Endothelial cell of umbilical vein (primary cell): Measurements from ENCODE around the gene ASB6. TPM values are rescaled to one million over a fixed set of nuclear protein-coding genes. Genes with fewer than 3 reads are reported as not detected.

ENCODE experiments used
- BruUV-seq: library from RNA; stranded (reverse); fragments of 400-500 nt; replicated peaks from 2 replicates; lab custom pipeline; 2021; lab: Mats Ljungman, UMichigan
- CTCF ChIA-PET: fragments of 300-600, 350-600 bp; sonication (Branson Sonifier 250); formaldehyde crosslinking; loops from one replicate; lab custom pipeline; 2021; ENCODE audit warnings: antibody characterized with exemption, inconsistent platforms; lab: Charles Lee
- POLR2A ChIA-PET: fragments of 300-600, 350-600 bp; sonication (Branson Sonifier 250); formaldehyde crosslinking; loops from one replicate; lab custom pipeline; 2021; ENCODE audit warnings: antibody characterized with exemption, inconsistent platforms; lab: Charles Lee
- DNase-seq: peaks from one replicate; pipeline ENCODE4 v3.0.0-alpha.2; 2011; ENCODE audit warnings: low read depth, low spot score
- FAIRE-seq: peaks from 2 replicates; lab custom pipeline; 2011; peaks lifted over from hg19 to GRCh38; lab: Jason Lieb, UNC
- H2AFZ ChIP-seq: 2 replicates; pipeline ENCODE4 v1.6.0; 2012; ENCODE audit warnings: low read depth, low read length, control low read depth, inconsistent platforms
- H3K27ac ChIP-seq: 2 replicates; pipeline ENCODE4 v1.5.1; 2011; ENCODE audit warnings: low read depth, mild to moderate bottlenecking, control low read depth, low read length, moderate library complexity; ENCODE audit not compliant: insufficient read depth
- H3K27me3 ChIP-seq, 2 experiments: 2 replicates each; pipeline versions ENCODE4 v1.6.0 to v1.6.1; 2011; ENCODE audit warnings: low read length in 2 of 2, mixed read lengths in 1 of 2; ENCODE audit not compliant: control insufficient read depth in 2 of 2, insufficient read depth in 2 of 2
- H3K36me3 ChIP-seq, 2 experiments: 2 replicates in 1 of 2; 3 replicates in 1 of 2; pipeline ENCODE4 v1.5.1; 2011; ENCODE audit warnings: low read length in 2 of 2, mild to moderate bottlenecking in 1 of 2, moderate library complexity in 1 of 2; ENCODE audit not compliant: control insufficient read depth in 2 of 2, insufficient read depth in 2 of 2; ENCODE audit errors: extremely low read depth in 1 of 2
- H3K4me1 ChIP-seq: 3 replicates; pipeline ENCODE4 v1.5.1; 2011; ENCODE audit warnings: mild to moderate bottlenecking, low read length; ENCODE audit not compliant: control insufficient read depth, insufficient read depth; ENCODE audit errors: extremely low read depth
- H3K4me2 ChIP-seq: 2 replicates; pipeline ENCODE4 v1.6.1; 2011; ENCODE audit warnings: low read length, control low read depth, mixed read lengths; ENCODE audit not compliant: insufficient read depth
- H3K4me3 ChIP-seq, 3 experiments: fragments of 200-600 bp in 1 of 3; sonication (generic), shearing (Covaris generic) in 1 of 3; replicated peaks in 1 of 3; 2 replicates each; pipeline ENCODE4 v1.5.1; 2011 to 2016; ENCODE audit warnings: control low read depth in 3 of 3, low read length in 3 of 3, mild to moderate bottlenecking in 2 of 3, inconsistent platforms in 1 of 3, low read depth in 1 of 3, moderate library complexity in 1 of 3; ENCODE audit not compliant: insufficient read depth in 1 of 3
- H3K79me2 ChIP-seq: 2 replicates; pipeline ENCODE4 v1.6.0; 2012; ENCODE audit warnings: low read length, inconsistent platforms; ENCODE audit not compliant: control insufficient read depth, insufficient read depth
- H3K9ac ChIP-seq: replicated peaks from 2 replicates; pipeline ENCODE3; 2011; ENCODE audit warnings: low read length, control low read depth; ENCODE audit not compliant: insufficient read depth; ENCODE audit errors: extremely low read depth
- H3K9me1 ChIP-seq: replicated peaks from 3 replicates; pipeline ENCODE4 v1.6.0; 2011; ENCODE audit warnings: mild to moderate bottlenecking, low read length; ENCODE audit not compliant: control insufficient read depth, insufficient read depth; ENCODE audit errors: extremely low read depth
- H3K9me3 ChIP-seq: replicated peaks from 2 replicates; pipeline ENCODE4 v1.5.1; 2012; ENCODE audit warnings: low read length, inconsistent platforms; ENCODE audit not compliant: control insufficient read depth, insufficient read depth
- H4K20me1 ChIP-seq: replicated peaks from 2 replicates; pipeline ENCODE3; 2011; ENCODE audit warnings: mild to moderate bottlenecking, low read length; ENCODE audit not compliant: control insufficient read depth, insufficient read depth; ENCODE audit errors: extremely low read depth
- CTCF ChIP-seq, 2 donors: IDR thresholded peaks; 1 replicate in 1 of 2; 2 replicates in 1 of 2; pipeline ENCODE4 v1.5.1; 2011; ENCODE audit warnings: low read length in 2 of 2, mild to moderate bottlenecking in 2 of 2, moderate library complexity in 2 of 2, control low read depth in 1 of 2, inconsistent platforms in 1 of 2, low read depth in 1 of 2; ENCODE audit not compliant: insufficient read depth in 1 of 2; ENCODE audit errors: extremely low read depth in 1 of 2
- EZH2 ChIP-seq: IDR thresholded peaks from 2 replicates; pipeline ENCODE4 v1.6.1; 2012; ENCODE audit warnings: borderline replicate concordance, low read depth, mild to moderate bottlenecking, moderate library complexity, low read length, inconsistent platforms; ENCODE audit not compliant: severe bottlenecking
- FOS ChIP-seq: IDR thresholded peaks from 2 replicates; pipeline ENCODE4 v1.6.1; 2011; ENCODE audit warnings: mild to moderate bottlenecking, low read length, moderate library complexity, borderline replicate concordance; ENCODE audit not compliant: insufficient read depth
- GATA2 ChIP-seq: IDR thresholded peaks from 2 replicates; pipeline ENCODE4 v1.7.0; 2011; ENCODE audit warnings: low read depth, mild to moderate bottlenecking, moderate library complexity, mixed read lengths, low read length; ENCODE audit not compliant: insufficient read length, insufficient read depth
- JUN ChIP-seq: IDR thresholded peaks from 2 replicates; pipeline ENCODE4 v1.6.1; 2011; ENCODE audit warnings: borderline replicate concordance, low read depth; ENCODE audit not compliant: insufficient read length, insufficient read depth
- MYC ChIP-seq: IDR thresholded peaks from one replicate; pipeline ENCODE4 v1.6.1; 2011; ENCODE audit warnings: mild to moderate bottlenecking, low read depth, low read length
- POLR2A ChIP-seq: IDR thresholded peaks from 2 replicates; pipeline ENCODE4 v1.6.1; 2012; ENCODE audit warnings: low read depth, mild to moderate bottlenecking, control low read depth, low read length
- POLR2AphosphoS5 ChIP-seq: IDR thresholded peaks from 2 replicates; pipeline ENCODE4 v1.6.1; 2012; ENCODE audit warnings: low read depth, mild to moderate bottlenecking, control low read depth, low read length, moderate library complexity; ENCODE audit not compliant: insufficient read depth
- dilution Hi-C: fragments of 300-500 bp; cut with MboI; formaldehyde crosslinking; loops from one replicate; pipeline ENCODE4 v1.15.0; 2019; ENCODE audit warnings: low sequenced_read_pairs; ENCODE audit not compliant: extremely low pct_ligation_motif_present
- intact Hi-C: fragments of 100-400 bp; cut with micrococcal nuclease; formaldehyde crosslinking; loops from one replicate; pipeline ENCODE4 v1.10.0; 2022
- polyA plus RNA-seq, 4 experiments: library from polyadenylated mRNA; depleted of rRNA in 3 of 4; stranded (reverse) in 3 of 4; unstranded in 1 of 4; fragments of >200 nt; gene quantifications; 2 replicates each; pipeline versions ENCODE4 v1.2.1 to v1.2.3, GENCODE V29; 2011 to 2012; ENCODE audit warnings: missing spikeins in 1 of 4
- total RNA-seq: library from RNA; stranded (reverse); gene quantifications from 2 replicates; pipeline ENCODE4 v1.2.3, GENCODE V29; 2021
- TF ChIP-seq, protein P1 (sequence below): IDR thresholded peaks from 2 replicates; pipeline ENCODE4 v1.6.1; 2011; ENCODE audit not compliant: insufficient read depth, insufficient read length

Gene ASB6
- total and polyA plus RNA-seq, 2 donors (not counting 3 experiments of a cell fraction or from before 2014, with no cell fraction given): 20.3 to 23.8 TPM

GRCh38 chr9:129612123-129612522 is 29.8 kb downstream of the ASB6 start:
- no peak overlapping the region for H3K4me3 ChIP-seq
- FAIRE-seq (no peak), DNase-seq (no peak)
- ChIA-PET CTCF (interaction anchor here (1.0 to 7.0 kb wide), 6 partner anchors 9 to 482 kb away, joined by 3 to 100 read pairs (median 6); partner anchors contain the start of genes C9orf50 and NTMT1), POLR2A (no interaction called here)
- H3K9me3 ChIP-seq: no peaks in the 10 kb centered on the region
- dilution Hi-C loops (no loop called here), intact Hi-C loops (loop anchor here (5.0 to 10.0 kb wide), 2 partner anchors 290 to 607 kb away; no protein-coding TSS in a partner anchor)
- H3K36me3 ChIP-seq: no peaks in the 10 kb centered on the region
- H3K9ac ChIP-seq: no peak overlapping the region
- H3K9me1 ChIP-seq: no peaks in the 10 kb centered on the region
- peaks cover 0 to 5% of the 10 kb centered on the region in 2 experiments for H3K27me3 ChIP-seq
- TF ChIP-seq CTCF (IDR thresholded peaks at IDR 0.05; ENCODE audit: extremely low read depth in 1 of 2, insufficient read depth in 1 of 2, low read depth in 1 of 2, low read length in 2 of 2) (no peak), POLR2AphosphoS5 (no peak), MYC (no peak), EZH2 (no peak), POLR2A (no peak), FOS (no peak), JUN (no peak), GATA2 (no peak)
- TF ChIP-seq, protein P1, sequence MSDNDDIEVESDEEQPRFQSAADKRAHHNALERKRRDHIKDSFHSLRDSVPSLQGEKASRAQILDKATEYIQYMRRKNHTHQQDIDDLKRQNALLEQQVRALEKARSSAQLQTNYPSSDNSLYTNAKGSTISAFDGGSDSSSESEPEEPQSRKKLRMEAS: no peak
- no peak overlapping the region for H3K27ac ChIP-seq
- no TSS peak for BruUV-seq
- H3K79me2 ChIP-seq: no peaks in the 10 kb centered on the region
- H3K4me1 ChIP-seq: peaks cover 14% of the 10 kb centered on the region
- no peak overlapping the region for H2AFZ ChIP-seq
- H3K4me2 ChIP-seq: no peak overlapping the region
- H4K20me1 ChIP-seq: no peaks in the 10 kb centered on the region
